GM21825 (cell line): ENCODE data around the gene KCNMA1.

Experiments
- ATAC-seq: cut with Tn5 transposase; IDR thresholded peaks from one replicate; pipeline ENCODE4 v1.9.1; 2021; ENCODE audit warnings: mild to moderate bottlenecking, moderate library complexity; ENCODE audit not compliant: unreplicated experiment

The KCNMA1 gene

DNA sequence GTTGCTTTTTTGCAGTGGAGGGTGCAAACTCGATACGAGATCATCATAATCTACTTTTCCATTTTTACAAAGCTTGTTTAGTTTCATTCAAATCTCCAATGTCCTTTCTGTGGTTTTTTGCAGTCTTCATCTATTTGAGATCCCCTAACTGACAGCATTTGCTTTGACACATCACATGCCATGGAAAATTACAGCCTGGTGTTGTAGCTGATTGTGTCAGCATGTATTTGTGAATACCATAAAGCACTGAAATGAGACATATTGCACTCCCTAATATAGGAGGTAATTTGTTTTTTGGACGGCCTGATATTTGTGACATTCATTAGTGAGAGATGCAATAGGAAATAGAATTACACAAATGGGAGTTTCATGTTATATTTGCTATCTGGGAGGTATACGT, 620.8 kb downstream of the KCNMA1 start:
- no peak for ATAC-seq

DNA sequence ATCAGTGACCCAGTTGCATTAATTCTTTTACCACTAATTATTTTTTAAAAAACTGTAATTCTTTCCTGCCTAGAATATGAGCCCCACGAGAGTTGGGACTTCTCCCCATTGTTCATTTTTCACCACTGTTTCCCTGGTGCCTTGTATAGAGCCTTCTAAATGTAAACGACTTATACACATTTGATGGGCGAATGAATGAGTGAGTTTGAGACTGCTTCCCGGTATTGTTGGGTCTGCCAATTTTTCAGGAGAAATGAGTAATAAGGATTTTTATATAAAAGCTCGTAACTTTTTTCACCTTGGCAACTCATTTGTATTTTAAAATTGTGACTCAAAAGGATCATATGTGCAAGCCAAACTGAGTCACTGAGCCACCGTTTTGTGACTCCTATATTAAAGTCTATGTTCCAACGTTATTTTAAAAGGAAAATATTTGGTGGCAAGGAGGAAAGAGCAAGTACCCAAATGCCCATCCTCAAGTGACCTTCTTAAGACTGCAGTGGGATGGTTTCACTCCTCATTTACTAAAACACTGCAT, 621.3 kb downstream of the KCNMA1 start:
- ATAC-seq: no peak

DNA sequence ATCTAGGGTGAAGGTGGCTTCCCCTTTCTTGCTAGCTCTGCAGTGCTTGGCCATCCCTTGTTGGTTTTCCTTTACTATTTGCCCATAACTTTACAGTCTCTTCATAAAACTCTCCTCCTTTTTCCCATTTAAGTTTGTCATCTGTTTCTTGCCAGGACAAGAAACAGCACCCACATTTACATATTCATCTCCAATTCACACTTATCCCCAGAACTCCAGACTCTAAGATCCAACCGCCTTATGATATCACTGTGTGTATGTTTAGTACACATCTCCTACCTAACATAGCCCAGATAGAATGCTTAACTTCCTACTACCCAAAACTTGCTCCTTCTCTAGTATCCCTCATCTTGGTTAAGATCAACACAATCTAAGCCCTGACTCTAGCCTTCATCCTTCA, 622.2 kb downstream of the KCNMA1 start:
- ATAC-seq: no peak

DNA sequence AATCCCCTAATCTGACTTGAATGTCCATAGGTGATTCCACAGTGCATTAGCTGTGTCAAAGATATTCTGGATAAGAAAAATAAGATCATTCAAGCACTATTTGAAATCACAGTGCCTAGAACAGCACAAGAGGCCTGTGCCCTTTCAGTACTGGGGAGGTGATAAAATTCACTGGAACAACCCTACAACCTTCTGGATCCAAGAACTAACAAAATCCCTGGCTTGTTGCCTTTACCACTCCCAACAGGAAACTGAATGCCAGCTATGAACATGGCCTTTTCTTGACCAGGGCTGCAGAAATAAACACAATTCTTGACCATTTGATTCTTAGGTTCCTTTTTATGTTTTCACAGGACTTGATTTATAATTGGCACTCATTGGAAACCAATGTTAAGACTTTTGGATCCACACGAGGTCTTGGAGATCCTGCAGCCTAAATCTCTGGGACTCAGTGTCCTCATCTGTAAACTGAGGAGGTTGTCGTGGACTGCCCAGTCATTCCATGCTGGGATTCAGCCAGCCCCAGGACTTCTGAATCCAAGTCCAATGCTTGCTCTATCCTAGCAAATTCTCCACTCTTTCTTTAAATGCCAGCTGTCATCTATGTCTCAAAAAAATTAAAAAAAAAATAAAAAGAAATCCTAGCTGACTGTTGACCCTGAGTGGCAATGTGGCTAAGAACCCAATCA, 624.7 kb downstream of the KCNMA1 start:
- no peak for ATAC-seq

DNA sequence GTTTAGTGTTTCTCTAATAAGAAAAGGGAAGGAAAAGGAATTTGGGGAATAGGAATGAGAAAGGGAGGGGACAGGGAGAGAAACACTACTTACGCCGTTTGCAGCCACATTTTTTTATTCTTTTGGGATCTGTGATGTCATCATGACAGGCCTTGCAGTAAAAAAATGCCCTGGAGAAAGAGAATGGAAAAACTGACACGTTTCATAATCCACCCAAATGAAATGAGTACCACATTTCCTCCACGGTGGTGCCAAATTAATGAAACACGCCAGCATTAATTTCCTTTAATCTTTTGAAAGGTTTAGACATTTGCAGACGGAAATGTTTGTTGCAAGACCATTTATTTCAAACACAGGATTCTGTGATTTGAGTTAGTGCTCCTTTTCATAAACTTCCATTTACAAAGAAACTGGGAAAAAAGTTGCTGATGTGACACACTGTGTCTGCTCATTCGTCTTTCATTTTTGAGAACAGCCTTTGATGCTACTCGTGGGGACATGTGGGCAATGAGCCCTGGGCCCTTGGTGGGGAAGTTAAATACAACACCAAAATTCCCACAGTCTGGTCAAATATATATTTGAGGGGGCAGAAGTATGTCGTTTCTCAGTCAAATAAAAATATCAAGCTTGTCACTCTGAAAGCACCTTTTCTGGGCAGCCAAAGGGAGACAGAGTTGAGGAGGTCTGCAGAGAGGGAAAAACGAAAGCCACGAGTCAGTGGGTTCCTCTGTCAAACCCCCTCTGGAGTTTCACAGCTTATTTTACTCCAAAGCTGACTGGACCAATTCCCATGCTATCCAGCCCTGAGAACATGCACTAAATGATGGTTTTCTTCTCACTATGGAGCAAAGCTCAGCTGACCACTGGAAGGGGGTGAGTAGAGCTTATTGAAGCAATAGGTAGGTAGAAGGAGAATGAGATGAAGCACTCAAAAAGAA, 625.5 kb downstream of the KCNMA1 start:
- no peak for ATAC-seq

DNA sequence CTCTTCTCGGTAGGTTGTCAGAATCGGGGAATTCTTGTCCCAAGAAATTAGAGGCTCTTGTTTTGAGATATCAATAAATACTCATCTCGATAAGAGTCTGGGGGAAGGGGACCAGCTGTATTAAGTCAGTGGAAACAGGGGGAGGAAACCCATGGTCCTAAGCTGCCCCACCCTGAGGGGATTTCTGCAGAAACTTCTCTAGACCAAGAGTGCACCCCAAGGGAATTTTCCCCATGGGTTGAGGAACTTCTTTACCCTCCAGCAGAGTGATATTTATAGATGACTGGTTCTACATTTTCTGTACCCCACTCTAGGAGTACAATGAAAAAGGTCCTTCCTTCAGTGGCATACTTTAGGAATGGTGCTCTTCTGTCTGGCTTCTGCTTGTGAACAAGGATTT, 627.2 kb downstream of the KCNMA1 start:
- no peak for ATAC-seq

DNA sequence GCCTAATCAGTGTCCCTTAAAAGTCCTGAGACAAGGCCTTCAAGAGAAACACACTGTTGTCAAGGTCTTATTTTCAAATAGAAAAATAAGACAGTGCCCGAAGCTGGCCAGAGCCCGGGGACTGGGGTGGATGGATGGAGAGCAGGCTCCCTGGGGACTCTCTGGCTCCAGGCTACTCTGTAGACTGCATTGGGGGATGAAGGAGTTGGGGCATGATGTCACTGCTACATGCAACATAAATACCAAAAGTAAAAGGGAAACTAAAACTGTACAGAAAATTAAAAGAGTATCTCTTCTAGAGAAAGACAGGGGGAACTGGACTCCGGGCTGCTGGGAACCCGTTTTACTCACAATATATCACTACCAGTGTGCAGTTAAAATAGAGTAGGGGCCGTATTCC, 629.8 kb downstream of the KCNMA1 start:
- peak; percentile 73 for ATAC-seq

DNA sequence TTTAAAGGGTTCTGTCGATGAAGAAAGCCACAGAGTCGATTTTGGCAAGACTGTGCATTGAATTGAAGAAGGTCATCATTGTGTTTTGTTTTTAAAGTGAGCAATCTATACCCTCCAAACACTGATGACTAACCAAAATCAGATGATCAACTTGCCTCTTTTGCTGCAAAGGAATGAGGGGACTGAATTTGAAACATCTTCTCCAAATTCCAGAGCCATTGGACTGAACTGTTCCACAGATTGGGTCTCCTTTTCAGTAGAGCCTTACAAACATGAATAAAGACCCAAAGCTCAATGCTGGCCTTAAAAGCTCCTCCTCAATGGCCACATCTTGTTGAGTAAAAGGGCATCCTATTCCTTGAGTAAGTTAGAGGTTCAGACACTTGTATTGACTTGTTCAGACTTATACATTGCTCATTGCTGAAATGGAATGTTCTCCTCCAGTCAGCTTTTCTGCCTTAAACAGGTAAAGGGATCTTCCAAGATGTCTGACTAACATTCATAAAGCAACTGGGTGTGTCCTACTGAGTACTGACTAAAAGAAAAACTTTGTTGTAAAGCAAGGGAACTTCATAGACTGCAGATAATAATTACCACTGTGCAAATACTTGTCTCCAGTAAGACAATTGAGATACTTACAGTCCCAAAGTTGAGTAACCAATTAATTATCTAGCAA, 630.6 kb downstream of the KCNMA1 start:
- no peak for ATAC-seq

DNA sequence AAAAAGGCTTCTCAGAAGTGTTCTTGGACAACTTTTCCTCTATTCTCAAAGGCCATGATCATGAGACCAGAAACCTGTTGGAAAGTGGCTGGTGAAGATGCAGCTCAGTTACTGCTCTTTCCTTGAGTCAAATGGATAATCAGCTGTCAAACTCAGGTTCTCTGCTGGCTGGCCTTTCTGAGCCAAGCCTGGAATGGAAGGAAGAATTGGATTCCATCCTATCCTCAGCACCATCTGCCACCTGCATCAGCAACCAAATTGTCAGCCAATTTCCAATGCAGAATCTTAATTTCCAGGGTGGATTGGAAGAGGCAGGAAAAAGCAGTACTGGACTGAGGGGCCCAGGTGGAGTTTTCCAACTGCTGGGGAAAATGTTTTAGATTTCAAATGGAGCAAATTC, 631.7 kb downstream of the KCNMA1 start:
- no peak for ATAC-seq

DNA sequence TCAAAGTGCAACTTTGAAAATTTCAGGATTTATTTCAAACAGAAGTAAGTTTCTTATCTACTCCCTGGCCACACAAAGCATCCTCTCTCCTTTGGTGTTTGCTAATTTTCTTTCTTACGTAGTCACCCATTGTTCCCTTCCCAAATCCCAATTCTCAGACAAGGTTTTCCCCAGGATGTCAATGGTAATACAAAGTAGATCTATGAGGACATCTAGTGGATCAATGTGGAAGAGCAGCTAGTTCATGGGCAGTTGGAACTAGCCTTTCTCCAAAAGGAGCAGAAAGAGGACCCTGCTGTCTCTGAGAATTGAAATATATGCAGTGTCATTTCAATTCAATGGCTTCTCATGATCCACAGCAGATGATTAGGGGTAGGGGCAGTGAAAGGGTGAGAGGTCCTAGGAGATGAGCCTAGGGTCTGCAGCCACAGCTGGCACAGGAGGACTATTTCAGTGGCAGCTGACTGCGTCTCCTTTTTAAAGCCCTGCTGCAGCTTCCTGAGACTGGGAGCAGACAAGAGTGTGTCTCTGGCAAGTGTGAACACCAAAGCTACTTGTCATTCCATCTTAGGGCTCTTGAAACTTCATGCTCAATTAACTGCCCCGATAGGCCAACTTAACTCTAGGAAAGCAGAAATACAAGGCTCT, 632.6 kb downstream of the KCNMA1 start:
- ATAC-seq: no peak

DNA sequence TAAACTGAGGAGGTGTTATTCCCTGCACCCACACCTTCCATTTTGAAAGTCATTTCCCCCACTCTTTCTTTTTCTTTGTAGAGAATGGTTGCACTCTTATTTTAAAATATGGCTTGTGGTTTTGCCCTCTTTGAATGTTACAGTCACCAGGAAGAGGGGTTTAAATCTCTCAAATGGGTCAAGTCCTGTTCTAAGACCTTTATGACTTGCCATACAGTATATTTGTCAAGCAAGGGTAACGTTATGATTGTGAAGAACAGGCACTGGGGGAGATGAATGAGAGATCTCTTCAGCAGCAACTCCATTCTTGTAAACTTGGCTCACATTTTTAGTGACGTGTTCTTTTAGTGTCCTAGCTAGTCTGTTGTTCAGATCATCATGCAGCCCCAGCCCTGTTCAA, 634.7 kb downstream of the KCNMA1 start:
- ATAC-seq: no peak

DNA sequence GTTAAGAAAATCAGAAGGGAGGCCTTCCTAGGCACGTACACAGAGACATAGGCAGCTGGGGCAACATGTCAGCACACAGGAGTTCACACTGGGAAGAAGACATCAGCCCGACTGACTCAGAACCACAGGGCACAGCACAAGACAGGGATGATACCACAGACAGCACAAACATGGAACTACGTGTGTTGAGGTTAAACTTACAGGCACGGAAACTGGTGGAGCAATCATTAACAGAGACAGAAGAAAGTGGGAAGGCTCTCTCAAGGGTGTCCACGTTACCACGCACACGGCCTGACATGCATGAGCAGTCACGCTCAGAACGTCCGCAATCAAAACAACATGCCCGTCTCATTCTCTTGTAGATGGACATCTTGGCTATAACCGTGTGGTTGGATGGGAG, 636.4 kb downstream of the KCNMA1 start:
- ATAC-seq: no peak

DNA sequence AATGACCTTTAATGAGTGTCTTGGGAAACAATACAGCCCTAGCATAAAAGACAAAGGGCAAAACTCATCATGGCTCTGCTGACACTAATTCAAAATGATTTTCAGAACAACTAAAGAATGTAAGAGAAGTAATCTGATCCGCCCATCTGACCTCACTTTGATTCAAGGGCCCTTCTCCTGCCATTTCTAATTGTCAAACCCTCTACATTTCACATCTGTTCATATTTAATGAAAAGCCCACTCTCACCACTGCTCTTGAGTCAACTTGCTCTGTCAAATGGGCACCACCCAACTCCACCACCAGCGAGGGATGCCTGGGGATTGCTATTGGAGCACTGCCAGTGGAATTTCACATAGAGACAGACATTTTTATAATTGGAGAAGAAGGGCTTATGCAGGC, 639.2 kb downstream of the KCNMA1 start:
- no peak for ATAC-seq

DNA sequence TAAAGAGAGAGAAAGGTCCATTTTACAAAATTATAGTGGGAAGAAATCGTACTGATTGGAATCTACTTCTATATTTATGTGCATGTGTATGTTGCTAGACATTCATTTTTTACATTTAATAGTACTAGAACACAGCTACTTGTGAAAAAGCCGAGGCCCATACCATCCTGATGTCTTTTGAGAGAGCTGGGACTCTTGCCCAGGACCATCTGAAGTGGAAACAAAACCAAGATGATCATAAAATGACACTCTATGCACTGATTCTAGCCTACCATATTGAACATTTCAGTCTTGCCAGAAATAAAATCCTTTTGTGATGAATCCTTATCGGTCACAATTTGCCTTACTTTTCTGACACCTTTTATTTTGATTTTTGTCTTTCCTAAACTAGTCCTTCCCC, 640.0 kb downstream of the KCNMA1 start:
- ATAC-seq: no peak

DNA sequence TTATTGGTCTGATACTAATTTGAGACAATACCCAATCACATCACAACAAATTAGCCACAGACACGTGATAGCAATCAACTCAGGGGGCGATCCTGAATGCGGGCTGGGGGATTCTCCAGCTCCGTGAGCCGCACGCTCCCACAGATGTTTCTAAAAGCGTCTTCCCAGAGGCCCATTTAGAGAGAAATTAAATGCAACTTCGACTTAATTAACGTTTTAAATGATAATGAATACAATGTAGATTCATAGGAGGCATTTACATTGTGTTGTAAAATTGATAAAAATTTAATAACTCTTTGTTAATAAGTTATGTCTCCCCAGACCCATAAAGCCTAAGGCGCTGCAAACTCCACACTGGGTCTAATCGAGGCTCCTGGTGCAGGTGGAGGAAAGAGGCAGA, 642.6 kb downstream of the KCNMA1 start:
- no peak for ATAC-seq

DNA sequence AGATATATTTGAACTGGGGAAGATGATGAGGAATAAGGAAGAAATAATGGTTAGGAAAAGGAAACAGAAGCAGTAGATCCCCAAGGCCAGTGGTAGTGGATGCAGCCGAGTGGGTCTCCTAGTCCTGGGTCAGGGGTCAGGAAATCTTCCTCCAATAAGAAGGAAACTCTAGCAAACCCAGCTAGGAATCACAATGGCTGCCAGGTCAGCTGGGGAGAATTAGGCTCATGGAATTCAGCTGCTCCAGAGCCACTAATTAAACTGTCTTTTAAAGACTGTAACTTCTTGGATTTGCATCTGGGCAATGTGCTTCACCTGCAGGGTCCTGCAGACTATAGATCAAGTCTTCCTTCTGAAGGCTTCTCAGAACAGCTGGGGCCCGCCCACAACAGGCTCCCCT, 644.4 kb downstream of the KCNMA1 start:
- ATAC-seq: no peak

DNA sequence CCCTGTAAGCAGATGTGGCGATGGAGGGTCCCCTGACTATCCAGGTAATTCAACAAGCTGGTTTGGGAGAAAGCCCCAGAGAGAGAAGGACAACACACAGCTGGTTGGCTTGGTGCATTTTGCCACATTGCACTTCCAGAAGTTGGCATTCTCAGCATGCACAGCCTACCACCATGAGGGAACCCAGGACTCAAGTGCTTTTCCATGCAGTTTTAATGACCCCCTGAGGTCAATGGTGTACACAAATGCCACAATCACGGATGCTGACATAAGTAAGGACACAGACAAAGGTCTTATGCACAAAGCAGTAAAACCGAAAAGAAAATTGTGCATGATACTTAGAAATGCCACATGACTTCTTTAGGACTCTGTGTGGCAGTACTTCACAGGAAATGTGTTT, 645.1 kb downstream of the KCNMA1 start:
- ATAC-seq: no peak

DNA sequence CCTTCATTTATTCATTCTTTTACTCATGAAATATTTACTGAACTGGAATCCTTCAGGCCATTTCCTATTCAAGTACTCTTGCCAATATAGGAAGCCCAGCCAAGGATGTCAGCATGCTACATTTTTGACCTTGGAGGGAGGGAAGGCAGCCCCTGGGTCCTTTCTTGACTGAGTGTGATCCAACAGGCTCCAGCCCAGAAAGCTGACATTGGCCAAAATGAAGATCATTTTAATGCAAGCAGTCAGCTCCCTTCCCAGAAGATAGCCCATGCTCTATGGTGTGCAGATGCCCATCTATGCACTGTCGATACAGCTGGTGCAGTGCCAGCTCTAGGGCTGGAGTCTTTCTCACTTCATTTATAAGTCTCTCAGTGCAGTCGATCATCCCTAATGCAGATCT, 646.0 kb downstream of the KCNMA1 start:
- ATAC-seq: no peak

DNA sequence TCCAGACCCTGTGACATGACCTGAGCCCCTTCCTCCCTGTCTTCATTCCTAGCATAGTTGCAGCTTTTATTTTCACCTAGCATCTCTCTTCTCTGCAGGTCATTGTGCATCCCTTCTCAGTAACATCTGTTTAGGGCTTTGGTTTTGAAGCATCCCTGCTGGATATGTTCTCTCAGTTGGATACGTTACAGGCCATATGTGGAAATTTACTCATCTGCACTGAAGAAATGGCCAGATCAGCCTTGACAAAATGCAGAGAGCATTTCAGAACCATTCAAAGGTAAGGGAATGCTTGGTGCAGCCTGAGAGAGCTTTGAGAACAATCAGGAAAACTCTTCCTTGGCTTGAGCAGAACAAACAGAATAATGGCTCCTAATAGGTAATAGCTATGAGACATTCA, 647.0 kb downstream of the KCNMA1 start:
- no peak for ATAC-seq

DNA sequence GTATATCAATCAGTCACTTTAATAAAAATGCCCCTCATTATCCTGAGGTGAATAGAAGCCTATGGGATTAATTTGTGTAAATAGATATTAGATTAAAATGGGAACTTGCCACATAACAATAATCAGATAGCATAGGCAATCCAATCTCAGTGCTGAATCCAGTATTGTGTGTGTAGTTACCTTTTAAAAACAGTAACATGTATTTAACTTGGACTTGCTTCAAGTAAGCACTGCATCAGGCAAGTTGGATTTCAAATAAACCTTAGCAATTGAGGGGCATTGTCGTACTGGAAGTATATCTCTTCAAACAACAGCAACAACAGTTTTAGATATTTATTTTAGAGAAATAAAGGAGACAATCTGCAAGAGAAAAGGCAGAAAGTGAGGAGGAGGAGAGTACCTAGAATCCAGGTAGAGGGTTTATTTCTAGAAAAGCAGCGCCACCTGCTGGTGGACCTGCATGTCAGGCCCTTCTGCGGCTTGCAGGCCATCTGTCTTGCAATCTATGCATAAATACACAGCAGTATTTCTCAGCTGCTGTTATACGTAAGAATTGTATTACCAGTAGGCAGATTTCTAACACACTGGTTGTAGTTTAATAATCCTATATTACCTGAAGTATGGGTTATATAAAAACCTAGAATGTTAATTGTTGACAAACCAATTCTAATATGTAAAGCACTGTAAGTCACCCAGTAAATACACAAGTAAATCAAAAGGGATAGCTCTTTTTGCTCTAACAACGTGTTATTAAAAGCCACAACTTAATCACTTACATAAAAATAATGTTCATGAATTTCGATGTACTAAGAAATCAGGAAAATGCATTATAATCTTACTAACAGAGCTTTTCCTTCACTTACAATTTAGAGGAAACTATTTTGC, 652.8 kb downstream of the KCNMA1 start:
- peak; percentile 79 for ATAC-seq
